Astrocyte of the spinal cord (primary cell): ENCODE results near the gene ARHGAP44.

ENCODE experiments used
- DNase-seq: peaks from one replicate; pipeline ENCODE4 v3.0.0; 2011; ENCODE audit warnings: low read depth, low spot score
- H3K4me3 ChIP-seq: 2 replicates; pipeline ENCODE4 v1.5.1; 2011; ENCODE audit warnings: low read depth, mild to moderate bottlenecking, low read length, moderate library complexity
- in situ Hi-C: cut with HindIII; loops from 2 replicates; pipeline ENCODE4 v1.10.0; 2017; ENCODE audit warnings: low sequenced_read_pairs
- TF ChIP-seq, protein P1 (sequence below): IDR thresholded peaks from 2 replicates; pipeline ENCODE4 v1.5.1; 2012; ENCODE audit warnings: low read depth, mild to moderate bottlenecking, low read length, inconsistent platforms

ARHGAP44 gene

DNA sequence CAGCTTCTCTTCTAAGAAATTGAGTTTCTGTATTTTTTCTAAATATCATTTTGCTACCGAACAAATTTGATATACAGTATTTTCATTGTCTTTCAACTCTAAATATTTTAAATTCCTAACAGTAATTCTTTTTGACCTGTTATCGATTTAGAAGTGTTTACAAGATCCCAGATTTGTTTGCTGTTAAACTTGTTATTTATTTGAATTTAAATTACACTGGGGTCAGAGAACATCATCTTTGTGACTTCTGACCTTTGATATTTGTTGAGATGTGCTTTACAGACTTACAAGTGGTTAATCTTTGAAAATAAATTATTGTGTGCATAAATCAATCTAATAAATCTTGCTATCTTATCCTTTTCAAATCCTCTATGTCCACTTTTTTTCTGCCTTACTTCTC, 94.2 kb downstream of the ARHGAP44 start:
- DNase-seq, result no peak
- in situ Hi-C loops, result no loop called here
- TF ChIP-seq, protein P1, sequence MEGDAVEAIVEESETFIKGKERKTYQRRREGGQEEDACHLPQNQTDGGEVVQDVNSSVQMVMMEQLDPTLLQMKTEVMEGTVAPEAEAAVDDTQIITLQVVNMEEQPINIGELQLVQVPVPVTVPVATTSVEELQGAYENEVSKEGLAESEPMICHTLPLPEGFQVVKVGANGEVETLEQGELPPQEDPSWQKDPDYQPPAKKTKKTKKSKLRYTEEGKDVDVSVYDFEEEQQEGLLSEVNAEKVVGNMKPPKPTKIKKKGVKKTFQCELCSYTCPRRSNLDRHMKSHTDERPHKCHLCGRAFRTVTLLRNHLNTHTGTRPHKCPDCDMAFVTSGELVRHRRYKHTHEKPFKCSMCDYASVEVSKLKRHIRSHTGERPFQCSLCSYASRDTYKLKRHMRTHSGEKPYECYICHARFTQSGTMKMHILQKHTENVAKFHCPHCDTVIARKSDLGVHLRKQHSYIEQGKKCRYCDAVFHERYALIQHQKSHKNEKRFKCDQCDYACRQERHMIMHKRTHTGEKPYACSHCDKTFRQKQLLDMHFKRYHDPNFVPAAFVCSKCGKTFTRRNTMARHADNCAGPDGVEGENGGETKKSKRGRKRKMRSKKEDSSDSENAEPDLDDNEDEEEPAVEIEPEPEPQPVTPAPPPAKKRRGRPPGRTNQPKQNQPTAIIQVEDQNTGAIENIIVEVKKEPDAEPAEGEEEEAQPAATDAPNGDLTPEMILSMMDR, result no peak
- H3K4me3 ChIP-seq, result no peak overlapping the region

DNA sequence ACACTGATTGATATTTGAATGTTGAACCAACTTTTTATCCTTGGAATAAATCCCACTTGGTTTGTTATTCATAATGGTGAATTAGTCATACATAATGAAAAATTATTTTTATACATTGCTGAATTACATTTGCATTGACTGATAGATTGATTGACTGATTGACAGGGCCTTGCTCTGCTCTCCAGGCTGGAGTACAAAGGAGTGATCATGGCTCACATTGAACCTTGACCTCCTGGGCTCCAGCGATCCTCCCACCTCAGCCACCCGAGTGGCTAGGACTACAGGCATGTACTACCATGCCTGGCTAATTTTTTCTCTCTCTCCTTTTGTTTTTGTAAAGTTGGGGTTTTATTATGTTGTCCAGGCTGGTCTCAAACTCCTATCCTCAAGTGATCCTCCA, 97.8 kb downstream of the ARHGAP44 start:
- H3K4me3 ChIP-seq, result no peak overlapping the region
- no peak for DNase-seq
- TF ChIP-seq, protein P1, result no peak
- in situ Hi-C loops, result no loop called here

DNA sequence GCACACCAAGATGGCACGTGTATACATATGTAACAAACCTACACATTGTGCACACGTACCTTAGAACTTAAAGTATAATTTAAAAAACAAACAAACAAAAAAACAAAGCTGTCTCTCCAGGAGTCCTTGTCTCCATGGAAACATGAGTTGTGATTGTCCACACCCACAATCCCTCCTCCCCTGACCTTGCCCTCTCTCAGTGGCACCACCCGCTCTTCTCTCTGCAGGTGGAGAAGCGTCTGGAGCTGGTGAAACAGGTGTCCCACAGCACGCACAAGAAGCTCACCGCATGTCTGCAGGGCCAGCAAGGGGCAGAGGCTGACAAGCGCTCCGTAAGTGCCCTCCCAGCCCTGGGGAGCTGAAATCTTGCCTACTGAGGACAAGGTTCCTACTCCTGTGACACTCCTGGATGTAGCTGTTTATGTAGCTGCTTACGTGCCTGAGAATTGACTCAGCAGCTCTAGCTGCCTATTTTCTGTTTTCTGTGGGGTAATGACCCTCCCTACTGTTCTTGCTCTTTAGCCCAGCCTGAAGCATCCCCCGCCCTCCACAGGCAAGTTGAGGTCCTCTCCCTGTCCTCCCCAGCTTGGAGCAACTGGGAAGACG, 107.0 kb downstream of the ARHGAP44 start:
- in situ Hi-C loops, result no loop called here
- TF ChIP-seq, protein P1, result no peak
- DNase-seq, result no peak
- no peak overlapping the region for H3K4me3 ChIP-seq

DNA sequence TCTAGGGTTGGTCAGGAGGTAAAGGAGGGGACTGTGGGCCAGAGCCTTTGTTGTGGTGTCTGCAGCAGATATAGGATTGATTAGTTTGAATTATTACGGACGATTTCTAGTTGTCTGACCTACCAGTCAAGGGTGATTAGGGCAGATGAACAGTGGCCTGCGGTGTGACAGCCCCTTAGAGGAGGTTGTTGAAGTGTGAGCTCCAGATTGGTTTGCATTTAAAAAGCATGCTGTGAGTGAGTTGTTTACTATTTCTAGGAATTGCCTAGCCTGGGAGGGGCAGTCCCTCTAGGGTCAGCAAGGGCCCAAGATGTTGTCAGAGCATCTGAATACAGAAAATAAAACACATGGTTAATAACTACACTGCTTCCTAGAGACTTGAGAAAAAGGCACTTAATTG, 108.8 kb downstream of the ARHGAP44 start:
- no peak for DNase-seq
- in situ Hi-C loops, result no loop called here
- H3K4me3 ChIP-seq, result no peak overlapping the region
- TF ChIP-seq, protein P1, result no peak

DNA sequence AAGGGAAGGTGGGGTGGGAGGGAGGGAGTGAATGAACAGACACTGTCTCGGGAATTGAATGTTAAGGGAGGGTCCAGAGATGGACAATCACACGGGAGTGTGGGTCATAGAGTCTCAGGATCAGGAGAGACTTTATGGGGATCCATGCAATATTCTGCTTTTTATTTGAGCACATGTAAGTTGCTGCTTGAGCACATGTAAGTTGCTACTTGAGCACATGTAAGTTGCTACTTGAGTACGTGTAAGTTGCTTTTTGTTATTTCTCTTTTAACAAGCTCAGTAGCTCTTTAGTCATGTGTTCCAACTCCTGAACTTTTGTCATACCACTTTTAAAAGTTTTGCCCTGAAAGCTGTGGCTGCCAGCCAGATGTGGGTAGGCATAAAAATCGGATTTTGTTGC, 110.3 kb downstream of the ARHGAP44 start:
- no peak overlapping the region for H3K4me3 ChIP-seq
- TF ChIP-seq, protein P1, result no peak
- no peak for DNase-seq
- in situ Hi-C loops, result no loop called here

DNA sequence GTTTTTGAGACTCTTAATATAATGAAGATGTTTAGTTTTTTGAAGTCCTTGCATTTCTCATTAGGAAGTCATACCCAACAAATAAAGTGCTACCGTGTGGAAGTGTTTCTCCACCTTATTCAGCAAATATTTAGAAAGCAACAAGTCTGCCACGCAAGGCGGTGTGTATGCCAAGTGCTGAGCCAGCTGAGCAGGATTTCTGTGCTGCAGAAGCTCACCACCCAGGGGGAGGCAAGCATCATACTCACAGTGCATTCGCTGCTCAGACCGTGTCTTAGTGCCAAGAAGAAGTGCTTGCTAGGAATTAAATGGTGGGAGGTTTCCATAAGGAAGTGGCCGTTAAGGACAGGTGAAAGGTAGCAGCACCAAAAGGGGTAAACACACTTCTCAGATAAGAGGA, 111.2 kb downstream of the ARHGAP44 start:
- TF ChIP-seq, protein P1, result no peak
- H3K4me3 ChIP-seq, result no peak overlapping the region
- in situ Hi-C loops, result no loop called here
- DNase-seq, result no peak

DNA sequence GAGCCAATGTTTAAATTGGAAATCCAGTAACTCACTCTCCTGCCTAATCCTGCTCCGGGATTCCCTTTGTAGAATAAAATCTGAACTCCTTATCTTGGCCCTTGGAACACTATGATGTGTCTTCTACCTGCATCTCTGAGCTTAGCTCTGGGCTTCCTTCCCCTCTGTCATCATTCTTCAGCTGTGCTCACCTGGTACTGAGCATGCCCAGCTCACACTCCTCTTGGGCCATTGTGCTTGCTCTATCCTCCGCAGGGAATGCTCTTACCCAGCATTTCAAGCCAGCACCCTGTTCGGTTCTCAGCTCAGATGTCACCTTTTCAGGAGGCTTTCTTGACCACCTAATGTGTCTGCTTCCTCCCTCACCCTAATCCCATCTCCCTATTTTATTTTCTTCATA, 112.7 kb downstream of the ARHGAP44 start:
- TF ChIP-seq, protein P1, result no peak
- no peak overlapping the region for H3K4me3 ChIP-seq
- in situ Hi-C loops, result no loop called here
- no peak for DNase-seq
